ENCODE results near the gene MUC22.
"Not testable (repeated sequence)": the region's sequence is repeated elsewhere in the genome, so short reads cannot be mapped to it uniquely, and the experiment has no call there.

The MUC22 gene

DNA sequence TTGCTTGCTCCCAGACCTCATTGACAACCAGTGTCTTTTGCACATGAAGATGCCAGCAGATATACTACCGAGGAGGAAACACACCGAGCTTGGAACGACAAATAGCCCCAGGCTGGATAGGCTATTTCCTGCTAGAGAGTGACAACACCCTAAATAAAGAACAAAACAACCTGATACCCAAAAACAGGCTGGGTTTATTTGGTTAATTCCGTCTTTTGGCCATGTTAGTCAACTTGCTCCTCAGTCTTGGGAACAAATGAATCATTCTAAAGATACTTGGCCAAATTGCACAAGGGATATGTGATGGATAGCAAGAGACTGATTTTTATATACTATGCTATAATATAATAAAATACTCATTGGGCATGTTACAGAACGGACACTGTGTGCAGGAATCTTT lies 11.5 kb upstream of the MUC22 start:
- no peak for DNase-seq (ENCODE audit: low read depth)

DNA sequence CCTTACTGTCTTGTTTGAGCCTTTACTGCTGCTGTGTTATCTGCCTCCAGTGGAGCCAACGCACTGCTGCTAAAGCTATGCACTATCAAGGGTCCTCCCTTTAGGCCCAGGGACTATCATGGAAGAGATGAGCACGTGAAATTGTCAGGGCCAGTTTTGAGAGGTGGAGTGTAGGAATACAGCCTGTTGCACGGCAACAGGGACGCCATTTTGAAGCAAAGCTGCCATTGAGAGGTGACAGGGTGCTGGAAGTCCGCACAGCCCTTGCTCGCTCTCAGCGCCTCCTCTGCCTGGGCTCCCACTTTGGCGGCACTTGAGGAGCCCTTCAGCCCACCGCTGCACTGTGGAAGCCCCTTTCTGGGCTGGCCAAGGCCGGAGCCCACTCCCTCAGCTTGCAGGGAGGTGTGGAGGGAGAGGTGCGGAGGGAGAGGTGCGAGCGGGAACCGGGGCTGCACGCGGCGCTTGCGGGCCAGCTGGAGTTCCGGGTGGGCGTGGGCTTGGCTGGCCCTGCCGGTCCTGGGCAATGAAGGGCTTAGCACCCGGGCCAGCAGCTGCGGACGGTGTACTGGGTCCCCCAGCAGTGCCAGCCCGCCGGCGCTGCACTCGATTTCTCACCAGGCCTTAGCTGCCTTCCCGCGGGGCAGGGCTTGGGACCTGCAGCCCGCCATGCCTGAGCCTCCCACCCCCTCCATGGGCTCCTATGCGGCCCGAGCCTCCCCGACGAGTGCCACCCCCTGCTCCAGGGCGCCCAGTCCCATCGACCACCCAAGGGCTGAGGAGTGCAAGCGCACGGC lies 10.0 kb upstream of the MUC22 start:
- not testable (repeated sequence) for DNase-seq (ENCODE audit: low read depth)

DNA sequence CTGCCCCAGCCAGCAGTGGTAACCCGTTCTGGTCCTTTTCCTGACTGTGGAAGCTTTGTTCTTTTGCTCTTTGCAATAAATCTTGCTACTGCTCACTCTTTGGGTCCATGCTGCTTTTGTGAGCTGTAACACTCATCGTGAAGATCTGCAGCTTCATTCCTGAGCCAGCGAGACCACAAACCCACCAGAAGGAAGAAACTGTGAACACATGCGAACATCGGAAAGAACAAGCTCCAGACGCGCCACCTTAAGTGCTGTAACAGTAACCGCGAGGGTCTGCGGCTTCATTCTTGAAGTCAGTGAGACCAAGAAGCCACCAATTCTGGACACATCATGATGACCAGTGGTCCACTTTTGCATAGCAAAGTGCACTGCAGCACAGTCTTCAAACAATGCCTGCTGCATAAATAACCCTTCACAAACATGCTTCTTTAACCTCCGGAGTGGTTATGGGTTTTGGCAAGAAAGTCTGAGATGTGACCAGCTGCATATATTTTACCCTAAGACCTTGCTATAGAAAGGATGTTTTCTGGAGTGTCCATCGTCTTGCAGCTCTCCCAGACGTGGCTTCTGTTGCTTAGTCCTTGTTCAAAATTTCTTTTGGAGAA lies 8.9 kb upstream of the MUC22 start:
- DNase-seq (ENCODE audit: low read depth) = no peak

DNA sequence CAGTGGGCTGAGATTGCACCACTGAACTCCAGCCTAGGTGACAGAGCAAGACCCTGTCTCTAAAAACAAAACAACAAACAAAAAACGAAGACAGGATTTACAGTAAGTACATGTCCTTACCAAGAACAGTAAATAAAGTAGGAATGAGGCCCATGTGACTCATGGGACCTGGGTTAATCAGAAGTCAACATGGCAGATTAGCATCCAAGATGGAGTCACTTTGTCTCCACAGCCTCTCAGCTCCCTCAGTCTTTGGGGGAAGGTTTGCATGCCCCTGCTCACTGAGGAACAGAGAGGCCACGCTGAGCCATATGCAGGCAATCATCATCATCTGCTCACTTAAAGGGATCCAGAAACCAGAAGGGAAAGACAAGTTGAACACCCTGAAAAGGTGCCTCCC lies 7.8 kb upstream of the MUC22 start:
- DNase-seq (ENCODE audit: low read depth) = no peak

DNA sequence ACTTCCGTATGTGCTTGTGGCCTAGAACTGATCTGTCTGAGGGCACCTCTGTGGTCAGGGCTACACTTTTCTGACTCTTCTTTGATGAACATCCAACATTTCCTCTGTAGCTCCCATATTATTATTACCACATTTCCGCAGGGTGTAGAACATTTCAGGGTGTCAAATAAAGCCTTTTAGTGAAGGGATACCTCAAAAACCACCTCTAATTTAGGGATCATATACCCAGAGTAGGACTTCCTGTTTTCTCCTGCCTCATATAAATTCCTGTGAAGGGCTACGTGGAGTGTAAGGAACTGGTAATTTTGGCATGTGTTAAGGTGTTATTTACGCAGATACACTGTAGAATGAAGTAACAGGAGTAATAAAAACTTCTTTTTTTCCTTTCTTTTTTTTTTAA lies 5.5 kb upstream of the MUC22 start:
- no peak for DNase-seq (ENCODE audit: low read depth)

DNA sequence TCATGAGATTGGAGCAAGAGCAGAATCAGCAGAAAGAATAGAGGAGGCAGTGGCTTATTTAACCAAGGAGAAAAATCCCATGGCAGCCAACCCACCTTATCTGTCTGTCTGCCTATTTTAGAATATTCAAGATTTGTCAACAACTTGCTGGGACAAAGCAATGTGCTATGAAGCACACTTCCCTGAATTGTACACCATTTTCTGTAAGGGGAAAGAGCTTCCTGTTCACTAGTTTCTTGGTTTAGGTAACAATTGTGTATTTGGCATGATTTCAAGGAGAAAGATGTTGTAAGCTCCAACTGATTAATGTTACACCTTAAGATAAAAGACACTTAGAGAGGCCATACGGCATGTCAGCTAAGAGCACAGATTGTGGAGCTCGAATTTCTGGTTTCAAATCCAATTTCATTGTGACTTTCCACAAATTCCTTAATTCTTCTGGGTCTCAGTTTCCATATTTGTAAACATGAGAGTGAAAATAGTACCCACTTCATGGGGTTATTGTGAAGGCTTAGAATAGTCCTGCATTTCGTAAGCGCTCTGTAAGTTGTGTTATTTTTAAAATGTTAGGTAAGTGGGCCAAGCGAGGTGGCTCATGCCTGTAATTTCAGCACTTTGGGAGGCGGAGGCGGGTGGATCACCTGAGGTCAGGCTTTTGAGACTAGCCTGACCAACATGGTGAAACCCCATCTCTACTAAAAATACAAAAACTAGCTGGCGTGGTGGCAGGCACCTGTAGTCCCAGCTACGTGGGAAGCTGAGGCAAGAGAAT lies 4.8 kb upstream of the MUC22 start:
- DNase-seq (ENCODE audit: low read depth) = no peak

DNA sequence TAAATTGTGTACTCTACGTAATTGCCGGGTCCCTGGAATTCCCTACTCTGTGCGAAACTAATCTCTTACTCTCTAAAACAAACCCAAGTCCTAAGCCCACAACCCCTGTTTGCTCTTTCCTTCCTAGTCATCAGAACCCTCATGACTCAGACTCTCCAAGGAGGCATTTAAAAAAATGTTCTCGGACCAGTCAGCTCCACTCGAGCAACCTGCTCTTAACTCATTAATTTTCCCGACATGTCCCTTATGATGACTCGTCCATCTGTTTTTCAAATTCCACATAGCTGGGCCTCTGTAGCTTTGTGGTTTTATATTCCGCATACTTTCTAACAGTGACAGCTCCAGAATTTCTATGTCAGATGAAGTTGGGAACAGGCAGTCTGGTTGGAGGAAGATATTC lies 2.6 kb upstream of the MUC22 start:
- peak; percentile 5 for DNase-seq (ENCODE audit: low read depth)

DNA sequence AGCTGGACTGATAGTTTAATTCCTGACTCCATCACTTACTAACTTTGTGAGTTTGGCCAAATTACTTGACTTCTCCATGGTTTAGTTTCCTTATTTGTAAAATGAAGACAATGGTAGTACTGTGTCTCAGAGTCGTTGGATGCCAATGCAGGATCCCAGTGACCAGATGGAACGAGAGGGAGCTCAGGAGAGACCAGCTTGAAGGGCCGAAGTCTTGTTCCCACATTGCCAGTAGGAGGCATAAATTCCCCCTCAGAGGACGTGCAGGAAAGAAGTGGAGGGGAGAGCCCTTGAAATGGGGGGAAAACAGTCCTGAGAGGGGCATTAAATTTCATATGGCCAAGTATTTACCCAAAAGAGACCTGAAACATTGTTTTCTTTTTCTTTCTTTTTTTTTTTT lies 2.1 kb upstream of the MUC22 start:
- no peak for DNase-seq (ENCODE audit: low read depth)

DNA sequence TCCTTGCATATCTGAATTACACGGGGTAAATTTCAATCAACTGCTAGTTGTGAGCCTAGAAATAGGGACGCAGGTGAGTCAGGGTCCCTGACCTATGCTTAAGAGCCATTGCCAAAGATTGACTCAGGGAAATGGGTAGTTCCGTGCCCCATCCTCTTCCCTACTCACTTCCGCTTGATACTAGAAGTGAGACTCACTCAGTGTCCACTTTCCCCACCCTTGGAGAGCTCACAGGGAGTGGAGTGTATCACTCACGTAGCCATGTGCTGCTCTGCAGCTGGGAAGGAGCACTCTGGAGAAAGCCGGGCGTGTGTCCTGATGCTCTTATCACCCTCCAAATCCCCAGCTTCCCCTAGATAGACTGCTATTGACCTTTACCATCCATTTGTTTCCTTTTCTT lies 543 bp upstream of the MUC22 start:
- DNase-seq (ENCODE audit: low read depth) = no peak

DNA sequence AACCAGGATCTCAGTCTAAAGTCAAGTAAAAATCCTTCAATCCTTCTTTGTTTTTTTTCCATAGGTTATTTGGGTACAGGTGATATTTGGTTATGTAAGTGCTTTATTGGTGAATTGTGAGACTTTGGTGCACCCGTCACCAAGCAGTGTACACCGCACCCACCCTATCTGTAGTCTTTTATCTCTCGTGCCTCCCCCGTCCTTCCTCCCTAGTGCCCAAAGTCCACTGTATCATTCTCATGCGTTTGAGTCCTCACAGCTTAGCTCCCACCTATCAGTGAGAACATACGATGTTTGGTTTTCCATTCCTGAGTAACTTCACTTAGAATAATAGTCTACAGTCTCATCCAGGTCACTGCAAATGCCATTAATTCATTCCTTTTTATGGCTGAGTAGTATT lies 879 bp downstream of the MUC22 start:
- DNase-seq (ENCODE audit: low read depth) = no peak

DNA sequence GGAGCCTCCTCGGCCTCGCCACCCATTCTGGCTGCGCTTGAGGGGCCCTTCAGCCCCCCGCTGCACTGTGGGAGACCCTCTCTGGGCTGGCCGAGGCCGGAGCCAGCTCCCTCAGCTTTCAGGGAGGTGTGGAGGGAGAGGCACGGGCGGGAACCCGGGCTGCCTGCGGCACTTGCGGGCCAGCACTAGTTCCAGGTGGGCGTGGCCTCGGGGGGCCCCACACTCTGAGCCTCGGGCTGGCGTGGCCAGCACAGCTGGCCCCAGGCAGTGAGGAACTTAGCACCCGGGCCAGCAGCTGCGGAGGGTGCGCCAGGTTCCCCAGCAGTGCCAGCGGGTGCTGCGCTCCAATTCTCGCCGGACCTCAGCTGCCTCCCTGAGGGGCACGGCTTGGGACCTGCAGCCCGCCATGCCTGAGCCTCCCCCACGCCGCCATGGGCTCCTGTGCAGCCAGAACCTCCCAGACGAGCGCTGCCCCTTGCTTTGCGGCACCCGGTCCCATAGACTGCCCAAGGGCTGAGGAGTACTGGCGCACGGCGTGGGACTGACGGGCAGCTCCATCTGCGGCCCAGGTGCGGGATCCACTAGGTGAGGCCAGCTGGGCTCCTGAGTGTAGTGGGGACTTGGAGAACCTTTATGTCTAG lies 6.5 kb downstream of the MUC22 start:
- no peak for DNase-seq (ENCODE audit: low read depth)

DNA sequence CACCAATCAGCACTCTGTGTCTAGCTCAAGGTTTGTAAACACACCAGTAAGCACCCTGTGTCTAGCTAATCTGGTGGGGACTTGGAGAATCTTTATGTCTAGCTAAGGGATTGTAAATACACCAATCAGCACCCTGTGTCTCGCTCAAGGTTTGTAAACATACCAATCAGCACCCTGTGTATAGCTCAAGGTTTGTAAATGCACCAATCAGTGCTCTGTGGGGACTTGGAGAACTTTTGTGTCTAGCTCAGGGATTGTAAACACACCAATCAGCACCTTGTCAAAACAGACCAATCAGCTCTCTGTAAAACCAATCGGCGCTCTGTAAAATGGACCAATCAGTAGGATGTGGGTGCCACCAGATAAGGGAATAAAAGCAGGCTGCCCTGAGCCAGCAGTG lies 7.2 kb downstream of the MUC22 start:
- not testable (repeated sequence) for DNase-seq (ENCODE audit: low read depth)

DNA sequence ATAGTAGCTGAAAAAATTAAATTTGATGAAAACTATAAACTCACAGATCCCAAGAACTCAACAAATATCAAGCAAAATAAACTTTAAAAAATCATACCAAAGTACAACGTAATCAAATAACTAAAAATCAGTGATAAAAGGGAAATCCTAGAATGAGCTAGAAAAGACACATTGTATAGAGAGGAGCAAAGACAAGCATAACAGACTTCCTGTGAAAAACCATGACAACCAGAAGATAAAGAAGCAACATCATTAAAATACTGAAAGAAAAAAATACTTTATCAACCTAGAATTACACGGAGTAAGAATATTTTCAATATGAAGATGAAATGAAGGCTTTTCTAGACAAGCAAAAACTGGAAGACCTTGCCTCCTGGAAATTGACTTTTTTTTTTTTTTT lies 9.8 kb downstream of the MUC22 start:
- DNase-seq (ENCODE audit: low read depth) = no peak

DNA sequence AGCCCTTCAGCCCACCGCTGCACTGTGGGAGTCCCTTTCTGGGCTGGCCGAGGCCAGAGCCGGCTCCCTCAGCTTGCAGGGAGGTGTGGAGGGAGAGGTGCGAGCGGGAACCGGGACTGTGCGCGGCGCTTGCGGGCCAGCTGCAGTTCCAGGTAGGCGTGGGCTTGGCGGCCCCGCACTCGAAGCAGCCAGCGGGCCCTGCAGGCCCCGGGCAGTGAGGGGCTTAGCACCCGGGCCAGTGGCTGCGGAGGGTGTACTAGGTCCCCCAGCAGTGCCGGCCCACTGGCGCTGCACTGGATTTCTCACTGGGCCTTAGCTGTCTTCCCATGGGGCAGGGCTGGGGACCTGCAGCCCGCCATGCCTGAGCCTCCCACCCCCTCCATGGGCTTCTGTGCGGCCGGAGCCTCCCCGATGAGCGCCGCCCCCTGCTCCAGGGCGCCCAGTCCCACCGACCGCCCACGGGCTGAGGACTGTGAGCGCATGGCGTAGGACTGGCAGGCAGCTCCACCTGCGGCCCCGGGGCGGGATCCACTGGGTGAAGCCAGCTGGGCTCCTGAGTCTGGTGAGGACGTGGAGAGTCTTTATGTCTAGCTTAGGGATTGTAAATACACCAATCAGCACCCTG lies 10.5 kb downstream of the MUC22 start:
- DNase-seq (ENCODE audit: low read depth) = not testable (repeated sequence)

DNA sequence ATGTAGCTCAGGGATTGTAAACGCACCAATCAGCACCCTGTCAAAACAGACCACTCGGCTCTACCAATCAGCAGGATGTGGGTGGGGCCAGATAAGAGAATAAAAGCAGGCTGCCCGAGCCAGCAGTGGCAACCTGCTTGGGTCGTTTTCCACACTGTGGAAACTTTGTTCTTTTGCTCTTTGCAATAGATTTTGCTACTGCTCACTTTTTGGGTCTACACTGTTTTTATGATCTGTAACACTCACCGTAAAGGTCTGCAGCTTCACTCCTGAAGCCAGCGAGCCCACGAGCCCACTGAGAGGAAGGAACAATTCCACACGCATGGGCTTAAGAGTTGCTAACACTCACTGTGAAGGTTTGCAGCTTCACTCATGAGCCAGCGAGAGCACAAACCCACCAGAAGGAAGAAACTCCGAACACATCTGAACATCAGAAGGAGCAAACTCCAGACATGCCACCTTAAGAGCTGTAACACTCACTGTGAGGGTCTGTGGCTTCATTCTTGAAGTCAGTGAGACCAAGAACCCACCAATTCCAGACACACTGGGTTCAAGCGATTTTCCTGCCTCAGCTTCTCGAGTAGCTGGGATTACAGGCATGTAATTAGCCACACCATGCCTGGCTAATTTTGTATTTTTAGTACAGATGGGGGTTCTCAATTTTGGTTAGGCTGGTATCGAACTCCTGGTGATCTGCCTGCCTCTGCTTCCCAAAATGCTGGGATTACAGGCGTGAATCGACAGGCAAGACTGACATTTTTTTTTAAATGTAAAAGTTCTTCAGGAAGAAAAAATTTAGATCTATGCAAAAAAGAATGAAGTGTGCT lies 11.6 kb downstream of the MUC22 start:
- DNase-seq (ENCODE audit: low read depth) = not testable (repeated sequence)

DNA sequence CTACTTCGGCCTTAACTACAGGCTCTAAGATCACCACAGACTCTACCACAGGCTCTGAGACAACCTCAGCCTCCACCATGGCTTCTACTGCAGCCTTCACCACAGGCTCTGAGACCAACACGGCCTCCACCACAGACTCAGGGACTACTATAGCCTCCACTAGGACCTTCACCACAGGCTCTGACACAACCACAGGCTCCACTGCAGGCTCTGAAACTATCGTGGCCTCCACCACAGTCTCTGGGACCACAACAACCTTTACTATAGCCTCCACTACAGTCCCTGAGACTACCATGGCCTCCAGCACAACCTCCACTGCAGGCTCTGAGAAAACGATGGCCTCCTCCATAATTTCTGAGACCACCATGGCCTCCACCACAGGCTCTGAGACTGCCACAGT lies 15.3 kb downstream of the MUC22 start:
- DNase-seq (ENCODE audit: low read depth) = no peak

DNA sequence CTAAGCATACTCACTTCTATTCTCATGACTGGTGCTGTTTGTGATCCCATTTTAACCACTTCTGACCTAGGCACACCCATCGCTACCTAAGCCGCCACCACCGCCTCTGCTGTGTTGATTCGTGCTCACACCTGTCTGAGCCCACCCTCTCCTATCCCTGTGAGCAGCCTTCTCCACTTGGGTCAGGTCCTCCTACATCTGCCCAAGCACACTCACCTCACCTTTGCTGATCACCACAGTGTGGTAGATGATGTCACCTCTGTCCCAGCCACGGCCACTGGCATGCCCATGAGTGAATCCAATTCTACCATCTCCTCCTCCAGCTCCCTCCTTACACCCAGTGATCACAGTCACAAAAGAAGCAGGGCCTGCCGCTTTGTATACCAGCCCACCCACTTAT lies 20.8 kb downstream of the MUC22 start:
- DNase-seq (ENCODE audit: low read depth) = no peak

DNA sequence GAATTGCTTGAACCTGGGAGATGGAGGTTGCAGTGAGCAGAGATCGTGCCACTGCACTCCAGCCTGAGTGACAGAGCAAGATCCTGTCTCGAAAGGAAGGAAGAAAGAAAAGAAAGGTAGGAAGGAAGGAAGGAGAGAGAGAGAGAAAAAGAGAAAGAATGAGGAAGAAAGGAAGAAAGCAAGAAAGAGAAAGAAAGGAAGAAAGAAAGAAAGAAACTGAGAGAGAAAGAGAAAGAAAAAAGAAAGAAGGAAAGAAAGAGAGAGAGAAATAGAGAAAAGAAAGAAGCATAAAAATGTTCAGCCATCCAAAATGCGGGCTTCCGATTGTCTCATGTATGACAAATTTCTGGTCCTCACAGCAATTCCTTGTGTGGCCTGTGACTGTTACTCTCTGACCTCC lies 22.8 kb downstream of the MUC22 start:
- no peak for DNase-seq (ENCODE audit: low read depth)

DNA sequence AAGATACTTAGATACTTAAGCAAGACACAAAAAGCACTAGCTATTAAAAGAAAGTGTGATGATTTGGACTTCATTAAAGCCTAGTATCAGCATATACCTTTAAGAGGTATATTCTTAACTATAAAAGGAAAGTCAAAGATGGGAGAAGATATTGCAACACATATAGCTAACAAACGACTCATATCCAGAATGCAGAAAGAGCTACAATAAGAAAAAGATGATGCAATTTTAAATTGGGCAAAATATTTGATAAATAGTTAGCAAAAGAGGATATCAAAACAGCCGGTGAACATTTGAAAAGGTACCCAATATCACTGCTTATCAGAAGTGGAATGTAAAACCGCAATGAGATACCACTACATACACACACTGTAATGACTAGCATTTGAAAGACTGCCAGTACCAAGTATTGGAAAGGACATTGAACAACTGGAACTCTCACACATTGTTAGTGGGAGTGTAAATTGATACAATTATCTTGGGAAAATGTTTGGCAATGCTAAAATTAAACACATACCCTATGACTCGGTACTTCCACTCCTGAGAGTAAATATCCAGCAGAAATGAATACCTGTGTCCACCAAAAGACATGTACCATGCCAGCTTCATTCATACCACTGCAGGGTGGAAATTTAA lies 25.7 kb downstream of the MUC22 start:
- no peak for DNase-seq (ENCODE audit: low read depth)

DNA sequence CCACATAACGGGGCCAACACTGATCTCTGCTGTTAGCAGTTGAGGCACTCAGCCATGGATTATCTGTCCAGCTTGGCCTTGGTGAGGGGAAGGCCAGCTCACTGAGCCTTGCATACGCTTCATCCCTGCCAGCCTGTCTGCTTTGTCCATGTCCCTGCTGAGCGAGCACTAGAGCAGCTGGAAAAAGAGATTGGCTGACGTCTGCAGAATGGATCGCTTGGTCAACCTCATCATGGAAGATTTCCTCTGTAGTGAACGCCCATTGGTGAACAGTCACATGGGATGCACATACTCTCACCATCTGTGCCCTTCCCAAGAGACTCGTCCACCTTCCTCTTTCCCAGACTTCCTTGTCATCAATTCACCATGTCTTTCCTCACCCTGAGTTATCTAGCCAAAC lies 26.9 kb downstream of the MUC22 start:
- DNase-seq (ENCODE audit: low read depth) = no peak

DNA sequence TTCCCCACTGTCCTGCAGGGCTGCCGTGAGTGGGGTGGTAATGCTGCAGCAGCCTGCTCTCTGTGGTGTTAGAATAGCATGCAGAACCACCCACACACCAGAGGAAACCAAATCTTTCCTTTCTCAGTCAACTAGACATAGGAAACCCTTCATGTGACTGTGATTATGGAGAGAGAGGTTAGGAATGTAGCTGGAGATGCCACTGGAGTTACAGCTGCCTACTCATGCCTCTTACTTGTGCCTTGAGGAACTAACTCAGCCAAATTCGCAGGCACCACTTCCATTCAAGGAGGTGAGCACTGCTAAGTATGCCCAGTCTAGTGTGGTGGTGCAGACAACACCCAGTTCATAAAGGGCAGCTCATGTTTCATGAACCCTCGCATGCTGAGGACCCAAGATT lies 27.4 kb downstream of the MUC22 start:
- DNase-seq (ENCODE audit: low read depth) = no peak
